ENCODE results near the gene UBE2QL1.

UBE2QL1 gene

GRCh38 chr5:6541256-6542013 is 92.8 kb downstream of the UBE2QL1 start:
- no peak for DNase-seq

- DNase-seq: no peak
Observed at GRCh38 chr5:6542421-6543345, 94.0 kb downstream of the UBE2QL1 start.

- no peak for DNase-seq
Observed at GRCh38 chr5:6543346-6543730, 94.7 kb downstream of the UBE2QL1 start.

- no peak for DNase-seq
Observed at GRCh38 chr5:6543830-6544560, 95.3 kb downstream of the UBE2QL1 start.
